Endothelial cell of umbilical vein (primary cell): ENCODE measurements around the gene RAMP3. TPM values are rescaled to one million over a fixed set of nuclear protein-coding genes. Genes with fewer than 3 reads are reported as not detected.

Experiments used
- BruUV-seq: library from RNA; stranded (reverse); fragments of 400-500 nt; replicated peaks from 2 replicates; lab custom pipeline; 2021; lab: Mats Ljungman, UMichigan
- CTCF ChIA-PET: fragments of 300-600, 350-600 bp; sonication (Branson Sonifier 250); formaldehyde crosslinking; loops from one replicate; lab custom pipeline; 2021; ENCODE audit warnings: antibody characterized with exemption, inconsistent platforms; lab: Charles Lee
- POLR2A ChIA-PET: fragments of 300-600, 350-600 bp; sonication (Branson Sonifier 250); formaldehyde crosslinking; loops from one replicate; lab custom pipeline; 2021; ENCODE audit warnings: antibody characterized with exemption, inconsistent platforms; lab: Charles Lee
- DNase-seq: peaks from one replicate; pipeline ENCODE4 v3.0.0-alpha.2; 2011; ENCODE audit warnings: low read depth, low spot score
- FAIRE-seq: peaks from 2 replicates; lab custom pipeline; 2011; peaks lifted over from hg19 to GRCh38; lab: Jason Lieb, UNC
- H2AFZ ChIP-seq: 2 replicates; pipeline ENCODE4 v1.6.0; 2012; ENCODE audit warnings: low read depth, low read length, control low read depth, inconsistent platforms
- H3K27ac ChIP-seq: 2 replicates; pipeline ENCODE4 v1.5.1; 2011; ENCODE audit warnings: low read depth, mild to moderate bottlenecking, control low read depth, low read length, moderate library complexity; ENCODE audit not compliant: insufficient read depth
- H3K27me3 ChIP-seq, 2 experiments: 2 replicates each; pipeline versions ENCODE4 v1.6.0 to v1.6.1; 2011; ENCODE audit warnings: low read length in 2 of 2, mixed read lengths in 1 of 2; ENCODE audit not compliant: control insufficient read depth in 2 of 2, insufficient read depth in 2 of 2
- H3K36me3 ChIP-seq, 2 experiments: 2 replicates in 1 of 2; 3 replicates in 1 of 2; pipeline ENCODE4 v1.5.1; 2011; ENCODE audit warnings: low read length in 2 of 2, mild to moderate bottlenecking in 1 of 2, moderate library complexity in 1 of 2; ENCODE audit not compliant: control insufficient read depth in 2 of 2, insufficient read depth in 2 of 2; ENCODE audit errors: extremely low read depth in 1 of 2
- H3K4me1 ChIP-seq: 3 replicates; pipeline ENCODE4 v1.5.1; 2011; ENCODE audit warnings: mild to moderate bottlenecking, low read length; ENCODE audit not compliant: control insufficient read depth, insufficient read depth; ENCODE audit errors: extremely low read depth
- H3K4me2 ChIP-seq: 2 replicates; pipeline ENCODE4 v1.6.1; 2011; ENCODE audit warnings: low read length, control low read depth, mixed read lengths; ENCODE audit not compliant: insufficient read depth
- H3K4me3 ChIP-seq, 3 experiments: fragments of 200-600 bp in 1 of 3; sonication (generic), shearing (Covaris generic) in 1 of 3; replicated peaks in 1 of 3; 2 replicates each; pipeline ENCODE4 v1.5.1; 2011 to 2016; ENCODE audit warnings: control low read depth in 3 of 3, low read length in 3 of 3, mild to moderate bottlenecking in 2 of 3, inconsistent platforms in 1 of 3, low read depth in 1 of 3, moderate library complexity in 1 of 3; ENCODE audit not compliant: insufficient read depth in 1 of 3
- H3K79me2 ChIP-seq: 2 replicates; pipeline ENCODE4 v1.6.0; 2012; ENCODE audit warnings: low read length, inconsistent platforms; ENCODE audit not compliant: control insufficient read depth, insufficient read depth
- H3K9ac ChIP-seq: replicated peaks from 2 replicates; pipeline ENCODE3; 2011; ENCODE audit warnings: low read length, control low read depth; ENCODE audit not compliant: insufficient read depth; ENCODE audit errors: extremely low read depth
- H3K9me1 ChIP-seq: replicated peaks from 3 replicates; pipeline ENCODE4 v1.6.0; 2011; ENCODE audit warnings: mild to moderate bottlenecking, low read length; ENCODE audit not compliant: control insufficient read depth, insufficient read depth; ENCODE audit errors: extremely low read depth
- H3K9me3 ChIP-seq: replicated peaks from 2 replicates; pipeline ENCODE4 v1.5.1; 2012; ENCODE audit warnings: low read length, inconsistent platforms; ENCODE audit not compliant: control insufficient read depth, insufficient read depth
- H4K20me1 ChIP-seq: replicated peaks from 2 replicates; pipeline ENCODE3; 2011; ENCODE audit warnings: mild to moderate bottlenecking, low read length; ENCODE audit not compliant: control insufficient read depth, insufficient read depth; ENCODE audit errors: extremely low read depth
- CTCF ChIP-seq, 2 donors: IDR thresholded peaks; 1 replicate in 1 of 2; 2 replicates in 1 of 2; pipeline ENCODE4 v1.5.1; 2011; ENCODE audit warnings: low read length in 2 of 2, mild to moderate bottlenecking in 2 of 2, moderate library complexity in 2 of 2, control low read depth in 1 of 2, inconsistent platforms in 1 of 2, low read depth in 1 of 2; ENCODE audit not compliant: insufficient read depth in 1 of 2; ENCODE audit errors: extremely low read depth in 1 of 2
- EZH2 ChIP-seq: IDR thresholded peaks from 2 replicates; pipeline ENCODE4 v1.6.1; 2012; ENCODE audit warnings: borderline replicate concordance, low read depth, mild to moderate bottlenecking, moderate library complexity, low read length, inconsistent platforms; ENCODE audit not compliant: severe bottlenecking
- FOS ChIP-seq: IDR thresholded peaks from 2 replicates; pipeline ENCODE4 v1.6.1; 2011; ENCODE audit warnings: mild to moderate bottlenecking, low read length, moderate library complexity, borderline replicate concordance; ENCODE audit not compliant: insufficient read depth
- GATA2 ChIP-seq: IDR thresholded peaks from 2 replicates; pipeline ENCODE4 v1.7.0; 2011; ENCODE audit warnings: low read depth, mild to moderate bottlenecking, moderate library complexity, mixed read lengths, low read length; ENCODE audit not compliant: insufficient read length, insufficient read depth
- JUN ChIP-seq: IDR thresholded peaks from 2 replicates; pipeline ENCODE4 v1.6.1; 2011; ENCODE audit warnings: borderline replicate concordance, low read depth; ENCODE audit not compliant: insufficient read length, insufficient read depth
- MAX ChIP-seq: IDR thresholded peaks from 2 replicates; pipeline ENCODE4 v1.6.1; 2011; ENCODE audit not compliant: insufficient read depth, insufficient read length
- MYC ChIP-seq: IDR thresholded peaks from one replicate; pipeline ENCODE4 v1.6.1; 2011; ENCODE audit warnings: mild to moderate bottlenecking, low read depth, low read length
- POLR2A ChIP-seq: IDR thresholded peaks from 2 replicates; pipeline ENCODE4 v1.6.1; 2012; ENCODE audit warnings: low read depth, mild to moderate bottlenecking, control low read depth, low read length
- POLR2AphosphoS5 ChIP-seq: IDR thresholded peaks from 2 replicates; pipeline ENCODE4 v1.6.1; 2012; ENCODE audit warnings: low read depth, mild to moderate bottlenecking, control low read depth, low read length, moderate library complexity; ENCODE audit not compliant: insufficient read depth
- dilution Hi-C: fragments of 300-500 bp; cut with MboI; formaldehyde crosslinking; loops from one replicate; pipeline ENCODE4 v1.15.0; 2019; ENCODE audit warnings: low sequenced_read_pairs; ENCODE audit not compliant: extremely low pct_ligation_motif_present
- intact Hi-C: fragments of 100-400 bp; cut with micrococcal nuclease; formaldehyde crosslinking; loops from one replicate; pipeline ENCODE4 v1.10.0; 2022
- polyA plus RNA-seq, 4 experiments: library from polyadenylated mRNA; depleted of rRNA in 3 of 4; stranded (reverse) in 3 of 4; unstranded in 1 of 4; fragments of >200 nt; gene quantifications; 2 replicates each; pipeline versions ENCODE4 v1.2.1 to v1.2.3, GENCODE V29; 2011 to 2012; ENCODE audit warnings: missing spikeins in 1 of 4
- total RNA-seq: library from RNA; stranded (reverse); gene quantifications from 2 replicates; pipeline ENCODE4 v1.2.3, GENCODE V29; 2021

RAMP3 gene
- total and polyA plus RNA-seq, 2 donors (not counting 3 experiments of a cell fraction or from before 2014, with no cell fraction given) = not detected

GRCh38 chr7:45146531-45147379, 10.8 kb upstream of the RAMP3 start:
- DNase-seq (no peak), FAIRE-seq (no peak)
- H3K9me1 ChIP-seq = no peaks in the 10 kb centered on the region
- no peaks in the 10 kb centered on the region for H3K4me1 ChIP-seq
- intact Hi-C loops (no loop called here), dilution Hi-C loops (no loop called here)
- BruUV-seq = no TSS peak
- no peaks in the 10 kb centered on the region for H3K9me3 ChIP-seq
- H3K4me3 ChIP-seq = no peak overlapping the region
- H3K79me2 ChIP-seq = no peaks in the 10 kb centered on the region
- no peak overlapping the region for H3K27ac ChIP-seq
- H2AFZ ChIP-seq = no peak overlapping the region
- ChIA-PET POLR2A (no interaction called here), CTCF (no interaction called here)
- no peak overlapping the region for H3K9ac ChIP-seq
- no peaks in the 10 kb centered on the region for H4K20me1 ChIP-seq
- no peaks in the 10 kb centered on the region for H3K36me3 ChIP-seq
- peaks cover 0 to 6% of the 10 kb centered on the region in 2 experiments for H3K27me3 ChIP-seq
- H3K4me2 ChIP-seq = no peak overlapping the region
- TF ChIP-seq FOS = no peak
- no peak for TF ChIP-seq JUN
- no peak for TF ChIP-seq CTCF (IDR thresholded peaks at IDR 0.05; ENCODE audit: extremely low read depth in 1 of 2, insufficient read depth in 1 of 2, low read depth in 1 of 2, low read length in 2 of 2)
- no peak for TF ChIP-seq POLR2AphosphoS5
- TF ChIP-seq EZH2 = no peak
- TF ChIP-seq MYC = no peak
- TF ChIP-seq MAX = no peak
- no peak for TF ChIP-seq POLR2A
- TF ChIP-seq GATA2 = no peak
